K562 treated with DMSO at 1 percent for 4 hours (cell line): ENCODE measurements around the gene SIX4. TPM values are rescaled to one million over a fixed set of nuclear protein-coding genes. Genes with fewer than 3 reads are reported as not detected.

Experiments
- total RNA-seq: library from RNA; unstranded; fragments of 300-600 nt; gene quantifications from 2 replicates; pipeline ENCODE4 v1.2.3, GENCODE V29; 2022; ENCODE audit not compliant: insufficient read depth

SIX4 gene
- total RNA-seq, result 3.4 and 3.5 TPM in 2 replicates

DNA sequence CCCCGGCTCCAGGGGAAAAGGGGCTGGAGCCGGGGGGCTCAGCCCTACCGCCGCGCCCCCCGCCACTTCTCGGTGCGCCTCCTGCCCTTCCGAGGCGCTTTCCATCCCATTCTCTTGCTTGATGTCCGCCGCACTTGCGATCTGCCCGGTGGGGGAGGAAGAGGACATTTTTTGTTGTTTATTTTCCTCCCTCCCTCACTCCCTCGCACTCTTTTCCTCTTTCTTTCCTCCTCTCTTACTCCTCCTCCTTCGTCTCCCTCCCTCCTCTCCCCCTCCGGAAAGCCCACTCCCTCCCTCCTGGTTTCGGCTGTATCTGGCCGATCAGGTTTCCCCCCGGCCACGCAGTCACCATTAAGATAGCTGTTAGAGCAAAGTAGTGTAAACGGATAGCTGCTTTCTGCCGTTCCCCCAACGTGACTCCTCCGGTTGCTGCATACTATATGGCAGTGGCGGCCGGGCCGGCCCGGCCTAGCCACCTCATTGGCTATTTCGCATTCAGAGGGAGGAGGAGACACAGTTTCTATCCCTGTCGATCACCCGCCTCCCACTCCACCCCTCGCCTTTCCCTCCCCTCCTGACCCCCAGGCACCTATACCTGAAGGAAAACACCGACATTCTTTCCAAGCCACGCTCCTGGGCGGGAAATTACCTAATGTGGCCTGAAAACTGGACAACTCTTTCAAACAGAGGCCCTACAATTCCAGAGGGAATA lies at the start of gene SIX4:
Gene SIX4 (minus strand): TSS at position 445 of the 712 bp plus-strand sequence. CDS start 277 bp downstream, at position 168.

DNA sequence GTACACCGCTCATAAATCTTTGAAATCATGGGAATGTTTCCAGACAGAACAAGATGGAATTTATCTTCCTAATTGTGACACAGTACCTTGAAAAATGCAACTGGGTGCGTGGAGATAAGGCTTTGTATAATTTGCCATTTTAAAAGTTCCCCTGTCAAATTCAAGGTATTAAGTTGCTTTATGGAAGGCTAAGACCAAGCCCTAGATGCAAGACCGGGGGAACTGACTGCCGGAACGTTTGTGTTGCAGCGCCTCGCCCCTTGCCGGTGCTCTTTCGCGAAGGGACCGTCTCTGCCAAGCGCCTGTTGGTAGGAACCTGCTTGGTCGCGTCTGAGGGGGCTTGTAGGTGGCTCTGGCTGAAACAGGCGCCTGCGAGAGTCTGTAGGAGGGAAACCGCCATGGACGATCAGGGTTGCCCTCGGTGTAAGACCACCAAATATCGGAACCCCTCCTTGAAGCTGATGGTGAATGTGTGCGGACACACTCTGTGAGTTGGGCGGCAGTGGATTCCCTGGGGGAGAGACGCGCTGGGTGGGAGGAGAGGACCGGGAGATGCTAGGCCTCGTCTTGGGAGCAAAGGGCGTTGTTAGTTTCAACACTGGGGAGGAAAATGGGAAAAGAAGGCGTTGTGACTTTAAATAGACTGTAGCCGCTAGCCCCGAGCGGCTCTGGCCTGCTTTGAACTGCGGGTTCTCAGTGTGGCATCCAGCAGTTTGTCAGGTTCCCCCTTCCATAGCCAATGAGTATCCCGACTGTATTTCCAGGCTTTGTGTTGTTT lies 10.5 kb upstream of the SIX4 start, which contains the start of gene MNAT1:
Gene MNAT1 (plus strand): TSS at position 297 of the 778 bp plus-strand sequence. CDS start 102 bp downstream, at position 399.

Other genes starting within 250 kb of the SIX4 start
- 0.84 and 1.1 TPM in 2 replicates for gene C14orf39, start 238.3 kb downstream of the SIX4 start, total RNA-seq
- not detected in 2 replicates for gene SIX6, start 215.2 kb downstream of the SIX4 start, total RNA-seq
- 0.42 and 0.60 TPM in 2 replicates for gene SIX1, start 74.9 kb downstream of the SIX4 start, total RNA-seq
- 13.0 and 14.2 TPM in 2 replicates for gene MNAT1, start 10.4 kb upstream of the SIX4 start, total RNA-seq